Type B pancreatic cell (in vitro differentiated cells): ENCODE results near the gene NGFR. TPM values are rescaled to one million over a fixed set of nuclear protein-coding genes. Genes with fewer than 3 reads are reported as not detected.
A peak's percentile ranks its signal among the peaks of the same experiment; 100 is the strongest.

Source experiments
- DNase-seq: peaks from one replicate; pipeline ENCODE4 v3.0.0; 2021; ENCODE audit warnings: mixed read lengths; ENCODE audit not compliant: unreplicated experiment; ENCODE audit errors: extremely low spot score
- H3K27ac Mint-ChIP-seq: 2 replicates; pipeline ENCODE4 v1.8.0; 2021; ENCODE audit warnings: mild to moderate bottlenecking, mixed read lengths
- H3K27me3 Mint-ChIP-seq: 2 replicates; pipeline ENCODE4 v1.8.0; 2021; ENCODE audit warnings: mixed read lengths
- H3K36me3 Mint-ChIP-seq: 2 replicates; pipeline ENCODE4 v1.8.0; 2021; ENCODE audit warnings: mixed read lengths
- H3K4me1 Mint-ChIP-seq: one replicate; pipeline ENCODE4 v1.8.0; 2021; ENCODE audit warnings: mixed read lengths; ENCODE audit not compliant: unreplicated experiment
- H3K4me3 Mint-ChIP-seq: 2 replicates; pipeline ENCODE4 v1.8.0; 2021; ENCODE audit warnings: mild to moderate bottlenecking, mixed read lengths
- H3K9me3 Mint-ChIP-seq: 2 replicates; pipeline ENCODE4 v1.8.0; 2021; ENCODE audit warnings: mixed read lengths
- total RNA-seq: library from RNA; stranded (reverse); gene quantifications from 2 replicates; pipeline ENCODE4 v1.2.1, GENCODE V29; 2021; ENCODE audit warnings: low replicate concordance
- TF ChIP-seq, protein P1 (sequence below): fragments of 200-600 bp; sonication (generic); conservative IDR thresholded peaks from 2 replicates; pipeline ENCODE4 v1.5.0; 2021; ENCODE audit warnings: antibody characterized with exemption, mild to moderate bottlenecking

Gene NGFR
- total RNA-seq, 1 donor from 2014 or later: 41.3 TPM

GRCh38 chr17:49457564-49458535 is 37.2 kb upstream of the NGFR start:
- Mint-ChIP-seq H3K36me3 (no peaks in the 10 kb centered on the region), H3K4me3 (no peak overlapping the region), H3K9me3 (no peaks in the 10 kb centered on the region), H3K27me3 (peaks cover 64% of the 10 kb centered on the region), H3K4me1 (peaks cover 36% of the 10 kb centered on the region), H3K27ac (no peak overlapping the region)
- TF ChIP-seq, protein P1, sequence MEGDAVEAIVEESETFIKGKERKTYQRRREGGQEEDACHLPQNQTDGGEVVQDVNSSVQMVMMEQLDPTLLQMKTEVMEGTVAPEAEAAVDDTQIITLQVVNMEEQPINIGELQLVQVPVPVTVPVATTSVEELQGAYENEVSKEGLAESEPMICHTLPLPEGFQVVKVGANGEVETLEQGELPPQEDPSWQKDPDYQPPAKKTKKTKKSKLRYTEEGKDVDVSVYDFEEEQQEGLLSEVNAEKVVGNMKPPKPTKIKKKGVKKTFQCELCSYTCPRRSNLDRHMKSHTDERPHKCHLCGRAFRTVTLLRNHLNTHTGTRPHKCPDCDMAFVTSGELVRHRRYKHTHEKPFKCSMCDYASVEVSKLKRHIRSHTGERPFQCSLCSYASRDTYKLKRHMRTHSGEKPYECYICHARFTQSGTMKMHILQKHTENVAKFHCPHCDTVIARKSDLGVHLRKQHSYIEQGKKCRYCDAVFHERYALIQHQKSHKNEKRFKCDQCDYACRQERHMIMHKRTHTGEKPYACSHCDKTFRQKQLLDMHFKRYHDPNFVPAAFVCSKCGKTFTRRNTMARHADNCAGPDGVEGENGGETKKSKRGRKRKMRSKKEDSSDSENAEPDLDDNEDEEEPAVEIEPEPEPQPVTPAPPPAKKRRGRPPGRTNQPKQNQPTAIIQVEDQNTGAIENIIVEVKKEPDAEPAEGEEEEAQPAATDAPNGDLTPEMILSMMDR: no peak
- DNase-seq: no peak

DNA sequence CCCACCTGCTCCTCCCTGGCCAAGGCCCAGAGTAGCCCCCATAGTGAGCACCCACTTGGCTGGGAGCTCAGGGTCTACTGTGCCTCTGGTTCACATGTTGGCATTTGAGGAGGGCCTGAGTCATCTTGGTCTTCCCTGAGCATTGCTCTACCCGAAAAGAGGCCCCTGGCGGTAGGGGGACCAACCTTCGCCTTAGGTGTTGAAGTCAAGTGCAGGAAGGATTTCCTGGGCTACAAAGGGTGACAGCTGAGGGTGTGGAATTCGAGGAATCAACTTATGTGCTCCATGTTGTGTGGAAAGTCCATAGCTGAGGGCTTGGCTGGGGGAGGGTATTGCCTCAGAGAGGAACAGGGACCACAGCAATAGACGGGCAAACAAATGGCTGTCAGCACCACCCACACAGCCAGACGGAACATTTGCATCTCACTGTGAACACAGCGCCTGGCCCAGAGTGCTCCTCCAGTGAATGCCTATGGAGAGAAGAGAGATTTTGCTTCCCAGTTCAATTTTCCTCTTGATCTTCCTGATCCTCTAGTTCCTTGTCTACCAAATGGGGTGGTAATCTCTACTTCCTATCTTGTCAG is 35.6 kb upstream of the NGFR start:
- Mint-ChIP-seq H3K9me3 (peaks cover 5% of the 10 kb centered on the region), H3K4me3 (no peak overlapping the region), H3K36me3 (no peaks in the 10 kb centered on the region), H3K27me3 (peaks cover 68% of the 10 kb centered on the region), H3K27ac (peak overlapping the region; percentile 50), H3K4me1 (peaks cover 28% of the 10 kb centered on the region)
- no peak for DNase-seq
- TF ChIP-seq, protein P1: no peak

DNA sequence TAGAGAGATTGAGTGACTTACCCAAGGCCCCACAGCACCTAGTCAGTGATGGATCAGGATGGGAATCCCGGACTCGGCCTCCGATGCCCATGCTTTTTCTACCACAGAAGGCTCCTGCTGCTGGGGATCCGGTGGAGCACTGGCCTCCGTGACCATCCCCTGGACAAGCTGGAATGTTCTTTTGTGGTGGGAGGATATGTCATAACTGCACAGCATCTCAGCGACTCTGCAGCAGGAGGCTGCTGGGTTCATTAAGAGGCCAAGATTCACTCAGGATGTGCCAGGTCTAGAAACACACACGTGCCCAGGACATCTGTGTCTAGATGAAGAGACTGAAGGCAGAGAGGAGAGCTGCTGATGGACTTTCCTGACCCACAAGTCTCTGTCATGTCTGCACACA is 34.7 kb upstream of the NGFR start:
- TF ChIP-seq, protein P1: no peak
- H3K9me3 Mint-ChIP-seq: peaks cover 5% of the 10 kb centered on the region
- no peak for DNase-seq
- H3K4me3 Mint-ChIP-seq: no peak overlapping the region
- H3K36me3 Mint-ChIP-seq: no peaks in the 10 kb centered on the region
- H3K4me1 Mint-ChIP-seq: peaks cover 23% of the 10 kb centered on the region
- peaks cover 64% of the 10 kb centered on the region for H3K27me3 Mint-ChIP-seq
- no peak overlapping the region for H3K27ac Mint-ChIP-seq

DNA sequence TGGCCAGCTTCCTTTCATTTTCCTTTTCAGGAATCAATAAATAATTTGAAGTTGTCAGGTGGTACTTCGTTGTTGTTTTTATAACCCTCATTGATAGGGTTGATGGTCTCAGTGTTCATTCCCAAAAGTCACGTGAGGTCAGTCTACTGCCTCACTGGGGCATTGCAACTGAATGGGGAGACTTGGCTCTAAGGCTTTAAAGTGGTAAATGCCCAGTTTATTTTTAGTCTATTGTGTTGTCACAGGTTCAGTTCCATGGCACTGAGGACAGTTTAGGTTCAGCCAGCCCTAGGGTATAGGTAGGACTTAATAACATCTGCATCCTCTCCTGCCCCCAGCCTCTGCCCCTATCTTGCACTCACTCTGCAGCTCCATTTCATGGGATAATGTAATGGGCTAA is 33.5 kb upstream of the NGFR start:
- no peak overlapping the region for H3K4me3 Mint-ChIP-seq
- H3K9me3 Mint-ChIP-seq: peaks cover 5% of the 10 kb centered on the region
- TF ChIP-seq, protein P1: no peak
- DNase-seq: no peak
- H3K27ac Mint-ChIP-seq: no peak overlapping the region
- peaks cover 17% of the 10 kb centered on the region for H3K4me1 Mint-ChIP-seq
- peaks cover 58% of the 10 kb centered on the region for H3K27me3 Mint-ChIP-seq
- no peaks in the 10 kb centered on the region for H3K36me3 Mint-ChIP-seq

GRCh38 chr17:49464049-49464448 is 31.0 kb upstream of the NGFR start:
- Mint-ChIP-seq H3K27me3 (peaks cover 60% of the 10 kb centered on the region), H3K27ac (no peak overlapping the region)

More at GRCh38 chr17:49464049-49464448, 31.0 kb upstream of the NGFR start:
- Mint-ChIP-seq H3K9me3 (peaks cover 5% of the 10 kb centered on the region), H3K4me1 (peaks cover 20% of the 10 kb centered on the region), H3K36me3 (no peaks in the 10 kb centered on the region), H3K4me3 (no peak overlapping the region)
- TF ChIP-seq, protein P1: no peak
- no peak for DNase-seq
